ENCODE data around the gene UFL1. TPM values are rescaled to one million over a fixed set of nuclear protein-coding genes. Genes with fewer than 3 reads are reported as not detected.

Gene UFL1
- 24.1 TPM for total RNA-seq

GRCh38 chr6:96521644-96522464, at the start of gene UFL1:
TSS of gene UFL1 (plus strand) at chr6:96521806. CDS start at chr6:96521874, 68 bp downstream.

DNA sequence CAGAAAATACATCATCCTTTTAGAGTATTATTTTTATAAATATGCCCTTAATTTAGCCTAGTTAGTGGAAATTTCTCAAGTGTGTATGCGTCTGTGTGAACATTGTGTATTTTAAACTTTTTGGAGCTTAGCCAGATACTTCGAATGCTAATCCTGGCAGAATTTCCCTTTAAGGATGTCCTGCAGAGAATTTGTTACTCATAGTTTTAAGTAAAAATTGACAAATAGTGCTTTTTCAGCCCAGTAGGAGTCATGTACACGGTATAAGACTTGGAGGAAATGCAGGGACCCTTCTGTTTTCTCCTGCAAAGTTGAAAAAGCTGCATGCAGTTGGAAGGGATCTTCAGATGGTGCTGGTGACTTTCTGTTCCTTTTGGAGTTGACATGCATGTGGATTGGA, 41.3 kb downstream of the UFL1 start, which contains the start of gene FHL5:
FHL5 (plus strand) TSS at position 243 of the 400 bp plus-strand sequence. CDS start 40,486 bp downstream, outside the sequence.

Other genes with a start within 250 kb of the UFL1 start
- gene FHL5, start 41.3 kb downstream of the UFL1 start, total RNA-seq: 0.93 TPM